Left cardiac atrium (tissue), 4 donors: Measurements from ENCODE around the gene PELO. TPM values are rescaled to one million over a fixed set of nuclear protein-coding genes. Genes with fewer than 3 reads are reported as not detected.
A peak's percentile ranks its signal among the peaks of the same experiment; 100 is the strongest.
"Not testable (repeated sequence)": the region's sequence is repeated elsewhere in the genome, so short reads cannot be mapped to it uniquely, and the experiment has no call there.

Experiments used
- ATAC-seq, 2 donors: fragments of 200-7000 bp; cut with Tn5 transposase; one replicate each; pipeline ENCODE4 v1.9.1; 2020; ENCODE audit warnings: mild to moderate bottlenecking in 2 of 2, moderate library complexity in 2 of 2
- DNase-seq: peaks from one replicate; pipeline ENCODE4 v3.0.0-alpha.2; 2020
- intact Hi-C, 2 donors: fragments of 100-400 bp; cut with DNase I; formaldehyde crosslinking; loops; one replicate each; pipeline versions ENCODE4 v1.14.1 to v1.15.1; 2022 to 2023
- long read RNA-seq: library from polyadenylated mRNA; unstranded; transcript quantifications from one replicate; pipeline ENCODE4 v2.0.0, GENCODE V29; 2021
- total RNA-seq, 2 donors: library from RNA; stranded (reverse); fragmentation: NEBNext Ultra II Directional; extraction: Animal tissue kit (Norgen Biotek cat#: 25700); gene quantifications; one replicate each; pipeline ENCODE4 v1.2.1, GENCODE V29; 2021
- donor health status: DM: no; HTN: yes; CAD: no.
- donor health status: DM: no; HTN: yes; CAD: no; lungs with severe emphysema.
- donor health status: DM: yes; HTN: yes; CAD: no.
- donor health status: Dilated cardiomyopathy.

PELO gene
- total RNA-seq, result 10 to 100 TPM; 16.1 to 23.6 TPM
- long read RNA-seq, full-length matches to known transcripts, result 3 of 36 reads
- long read RNA-seq, partial matches to known transcripts, result 31 of 36 reads
- long read RNA-seq, other reads (novel, unspliced or antisense), result 2 of 36 reads

DNA sequence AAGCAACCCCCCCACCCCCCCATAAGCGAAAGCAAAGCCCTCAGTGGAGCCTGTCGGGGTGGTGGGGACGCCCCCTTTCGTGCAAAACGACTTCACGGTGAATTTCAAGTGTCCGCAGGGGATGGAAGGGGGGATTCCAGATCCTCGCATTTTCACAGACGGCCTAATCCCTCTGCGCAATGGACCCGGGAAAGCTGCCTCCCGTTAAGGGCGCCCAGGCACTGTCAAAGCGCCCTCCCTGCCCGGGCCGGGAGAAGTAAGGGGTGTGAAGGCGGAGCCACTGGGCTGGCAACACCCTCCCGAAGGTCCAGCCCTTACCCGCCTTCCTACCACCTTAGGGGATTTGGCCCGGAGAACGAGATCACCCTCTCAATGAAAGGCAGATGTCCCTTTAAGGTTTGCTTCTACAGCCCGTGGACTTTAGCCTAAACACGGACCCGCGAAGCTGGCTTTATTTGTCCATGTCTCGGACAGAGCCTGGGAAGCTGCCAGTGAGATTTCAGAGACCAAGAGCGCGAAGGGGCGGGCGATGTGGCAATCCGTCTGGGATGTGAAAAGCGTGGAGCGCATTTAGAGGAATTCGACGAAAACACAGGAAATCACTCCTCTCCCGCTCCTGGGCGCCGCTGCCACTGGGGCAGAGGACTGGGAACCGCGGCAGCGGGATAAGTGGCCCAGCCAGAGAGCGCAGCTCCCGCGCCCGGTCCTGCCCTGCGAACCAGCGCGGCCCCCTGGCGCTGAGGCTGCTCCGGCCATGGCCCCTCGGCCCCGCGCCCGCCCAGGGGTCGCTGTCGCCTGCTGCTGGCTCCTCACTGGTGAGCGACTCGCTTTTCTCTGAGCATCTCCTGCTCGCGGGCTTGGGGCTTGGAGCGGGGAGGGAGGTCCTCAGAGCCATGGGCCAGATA, at the start of gene PELO, which contains the start of gene ITGA1:
Gene PELO, plus strand, starts transcription at position 317 of the 905 bp plus-strand sequence. CDS start 12,479 bp downstream, outside the sequence.
Gene ITGA1, plus strand, starts transcription at position 317 of the 905 bp plus-strand sequence. Its CDS starts 438 bp downstream, at position 755.
- intact Hi-C loops, result loop anchor here (5.0 kb wide), 2 partner anchors 96 to 129 kb away; no protein-coding TSS in a partner anchor
- DNase-seq (peak; percentile 86), ATAC-seq (peak; percentile 89 to 97)

GRCh38 chr5:52738095-52738506, 49.6 kb upstream of the PELO start:
- DNase-seq (no peak), ATAC-seq (no peak)
- intact Hi-C loops, result no loop called here

- intact Hi-C loops, result no loop called here
- ATAC-seq (no peak), DNase-seq (no peak)
Measured at GRCh38 chr5:52740007-52740406, 47.7 kb upstream of the PELO start.

DNA sequence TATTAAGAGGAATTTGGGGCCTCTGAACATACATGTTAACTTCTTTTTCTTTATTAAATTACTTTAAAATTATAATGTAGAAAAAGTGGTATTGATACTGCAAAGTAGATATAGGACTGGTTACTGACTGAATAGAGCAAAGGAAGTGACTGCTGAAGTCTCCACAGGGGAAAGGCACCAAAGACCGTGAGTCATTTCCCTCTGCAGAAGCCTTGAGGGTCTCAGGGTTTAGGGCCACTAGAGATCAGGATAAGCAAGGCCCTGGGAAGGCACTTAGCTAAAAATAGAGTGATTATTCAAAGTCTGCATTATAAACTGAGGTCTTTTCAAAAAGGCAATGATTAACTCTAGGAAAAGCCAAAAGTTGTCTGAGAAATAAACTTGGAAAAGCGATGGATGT, 44.7 kb upstream of the PELO start:
- peak in 1 of 2 donors; percentile 56 for ATAC-seq
- DNase-seq, result no peak

DNA sequence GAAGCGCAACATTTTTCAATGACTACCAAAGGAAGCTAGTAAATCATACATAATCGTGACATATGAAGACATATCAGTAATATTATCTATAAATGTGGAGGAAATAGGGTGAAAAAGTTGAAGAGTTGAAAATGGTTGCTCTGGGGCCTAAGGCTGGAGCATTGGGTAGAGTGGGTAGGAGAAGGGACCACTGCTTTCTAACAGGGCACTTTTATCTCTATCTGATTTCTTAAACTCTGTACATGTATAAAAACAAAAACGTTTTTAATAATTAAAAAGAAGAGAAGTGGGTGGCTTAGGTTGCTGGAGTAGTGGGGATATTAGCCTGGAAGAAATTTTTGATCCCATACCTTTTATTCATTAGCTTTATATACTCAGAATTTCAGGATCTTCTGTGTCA, 44.2 kb upstream of the PELO start:
- intact Hi-C loops, result no loop called here
- DNase-seq (no peak), ATAC-seq (no peak)

More for the DNA sequence above, 44.7 kb upstream of the PELO start:
- intact Hi-C loops, result no loop called here

DNA sequence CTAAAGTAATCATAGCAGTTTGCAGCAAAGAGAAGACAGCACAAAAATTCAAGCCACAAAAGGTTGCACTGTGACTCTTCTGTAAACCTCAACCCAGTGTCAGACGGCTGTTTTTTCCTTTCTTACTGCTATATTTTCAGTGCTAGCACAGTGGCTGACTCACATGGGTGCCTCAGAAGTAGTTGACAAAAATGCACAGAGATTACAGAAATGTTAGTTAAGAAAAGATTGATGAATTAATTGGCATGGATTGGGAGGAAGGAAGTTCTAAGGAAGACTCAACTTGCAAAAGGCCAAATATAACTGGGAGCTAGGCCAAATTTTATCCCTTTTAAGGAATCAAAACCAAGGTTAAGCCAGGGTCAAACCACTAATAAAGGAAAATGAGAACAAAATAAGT, 43.7 kb upstream of the PELO start:
- ATAC-seq, result peak; percentile 46 to 61
- intact Hi-C loops, result no loop called here

DNA sequence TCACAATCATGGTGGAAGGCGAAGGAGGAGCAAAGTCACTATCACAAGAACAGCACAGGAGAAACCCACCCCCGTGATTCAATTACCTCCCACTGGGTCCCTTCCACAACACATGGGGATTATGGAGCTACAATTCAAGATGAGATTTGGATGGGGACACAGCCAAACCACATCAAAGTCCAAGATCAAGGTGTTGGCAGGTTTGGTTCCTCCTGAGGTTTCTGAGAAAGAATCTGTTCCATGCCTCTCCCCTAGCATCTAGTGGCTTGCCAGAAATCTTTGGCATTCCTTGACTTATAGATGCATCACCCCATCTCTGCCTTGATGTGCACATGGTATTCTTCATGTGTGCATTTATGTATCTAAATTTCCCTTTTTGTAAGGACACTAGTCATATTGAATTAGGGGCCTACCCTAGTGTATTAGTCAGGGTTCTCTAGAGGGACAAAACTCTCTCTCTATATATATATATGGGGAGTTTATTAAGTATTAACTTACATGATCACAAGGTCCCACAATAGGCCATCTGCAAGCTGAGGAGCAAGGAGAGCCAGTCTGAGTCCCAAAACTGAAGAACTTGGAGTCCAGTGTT, 42.8 kb upstream of the PELO start:
- intact Hi-C loops, ATAC-seq, DNase-seq: not testable (repeated sequence)

More for the DNA sequence above, 43.7 kb upstream of the PELO start:
- DNase-seq, result no peak

DNA sequence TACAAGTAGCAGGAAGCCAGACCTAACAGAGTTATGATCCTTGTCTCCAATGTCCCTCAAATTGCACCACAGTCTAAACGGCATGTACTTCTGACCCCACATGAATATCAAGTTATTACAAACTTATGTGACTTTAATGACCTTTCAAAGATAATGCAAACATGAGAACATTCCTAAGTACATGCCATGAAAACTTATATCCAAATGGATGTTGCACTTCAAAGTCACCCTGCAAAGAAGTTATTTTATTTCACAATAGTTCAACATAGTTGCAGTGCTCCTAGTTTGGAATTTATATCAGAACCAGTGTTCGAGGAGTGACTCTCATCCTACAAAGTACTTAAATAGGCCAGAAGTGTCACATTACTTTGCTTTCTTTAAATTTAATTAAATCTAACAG, 41.2 kb upstream of the PELO start:
- intact Hi-C loops, result no loop called here
- no peak for ATAC-seq

DNA sequence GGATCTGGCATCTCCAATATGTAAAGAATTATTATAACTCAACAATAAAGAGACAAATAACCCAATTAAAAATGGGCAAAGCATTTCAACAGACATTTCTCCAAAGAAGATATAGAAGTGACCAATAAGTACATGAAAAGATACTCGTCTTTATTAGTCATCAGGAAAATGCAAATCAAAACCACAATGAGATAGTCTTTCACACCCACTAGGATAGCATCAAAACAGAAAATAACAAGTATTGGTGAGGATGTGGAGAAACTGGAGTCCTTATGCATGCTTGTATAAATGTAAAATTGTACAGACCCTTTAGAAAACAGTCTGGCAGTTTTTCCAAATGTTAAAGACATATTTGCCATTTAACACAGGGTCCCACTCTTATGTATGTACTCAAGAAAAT, 39.1 kb upstream of the PELO start:
- no peak for ATAC-seq
- DNase-seq, result no peak
- intact Hi-C loops, result no loop called here

More for the DNA sequence above, 41.2 kb upstream of the PELO start:
- no peak for DNase-seq

- no peak for DNase-seq
- ATAC-seq, result no peak
- intact Hi-C loops, result no loop called here
Measured at GRCh38 chr5:52749666-52750065, 38.0 kb upstream of the PELO start.

DNA sequence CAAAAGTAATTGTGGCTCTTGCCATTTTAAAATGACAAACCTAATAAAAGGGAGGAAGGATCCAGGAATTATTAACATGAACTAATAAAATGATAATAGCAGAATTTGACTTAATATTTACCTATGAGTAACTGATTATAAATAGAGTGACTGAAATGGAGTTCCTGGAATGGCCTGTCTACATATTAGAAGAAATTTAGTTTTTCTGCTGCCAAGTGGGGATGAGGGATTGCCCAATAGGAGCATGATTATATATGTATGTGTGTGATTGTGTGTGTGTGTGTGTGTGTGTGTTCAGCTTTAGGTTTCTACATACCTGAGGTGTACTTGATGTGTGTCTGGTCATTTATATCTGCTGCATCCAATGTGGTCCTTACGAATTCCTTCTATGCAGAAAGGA, 36.6 kb upstream of the PELO start:
- DNase-seq, result no peak

GRCh38 chr5:52754051-52754450, 33.7 kb upstream of the PELO start:
- intact Hi-C loops, result no loop called here
- ATAC-seq (no peak), DNase-seq (no peak)

More for the DNA sequence above, 36.6 kb upstream of the PELO start:
- ATAC-seq, result no peak
- intact Hi-C loops, result no loop called here

GRCh38 chr5:52757527-52757926, 30.2 kb upstream of the PELO start:
- ATAC-seq, result no peak

GRCh38 chr5:52758014-52758413, 29.7 kb upstream of the PELO start:
- DNase-seq, result no peak
- no peak for ATAC-seq
- intact Hi-C loops, result no loop called here

More at GRCh38 chr5:52757527-52757926, 30.2 kb upstream of the PELO start:
- DNase-seq, result no peak
- intact Hi-C loops, result no loop called here

- no peak for DNase-seq
- ATAC-seq, result no peak
- intact Hi-C loops, result no loop called here
Measured at GRCh38 chr5:52759331-52759730, 28.4 kb upstream of the PELO start.

DNA sequence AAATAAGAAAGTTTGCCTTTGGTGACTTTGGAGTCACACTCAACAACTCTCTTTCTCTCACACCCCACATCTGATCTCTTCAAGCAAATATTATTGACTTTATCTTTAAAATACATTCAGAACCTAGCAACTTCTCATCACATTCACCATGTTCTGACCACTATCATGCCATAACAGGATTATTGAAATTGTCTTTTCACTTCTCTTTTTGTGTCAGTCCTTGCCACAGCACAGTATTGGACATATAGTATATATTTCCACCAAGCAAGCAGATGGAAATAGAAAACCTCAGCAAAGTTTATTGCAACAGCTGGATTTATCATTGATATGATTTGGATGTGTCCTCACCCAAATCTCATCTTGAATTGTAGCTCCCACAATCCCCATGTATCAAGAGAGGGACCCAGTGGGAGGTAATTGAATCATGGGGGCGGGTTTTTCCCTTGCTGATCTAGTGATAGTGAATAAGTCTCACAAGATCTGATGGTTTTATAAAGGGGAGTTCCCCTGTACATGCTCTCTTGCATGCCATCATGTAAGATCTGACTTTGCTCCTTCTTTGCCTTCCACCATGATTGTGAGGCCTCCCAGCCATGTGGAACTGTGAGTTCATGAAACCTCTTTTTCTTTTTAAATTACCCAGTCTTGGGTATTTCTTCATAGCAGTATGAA, 26.9 kb upstream of the PELO start:
- ATAC-seq (no peak), DNase-seq (no peak)
- intact Hi-C loops, result no loop called here

DNA sequence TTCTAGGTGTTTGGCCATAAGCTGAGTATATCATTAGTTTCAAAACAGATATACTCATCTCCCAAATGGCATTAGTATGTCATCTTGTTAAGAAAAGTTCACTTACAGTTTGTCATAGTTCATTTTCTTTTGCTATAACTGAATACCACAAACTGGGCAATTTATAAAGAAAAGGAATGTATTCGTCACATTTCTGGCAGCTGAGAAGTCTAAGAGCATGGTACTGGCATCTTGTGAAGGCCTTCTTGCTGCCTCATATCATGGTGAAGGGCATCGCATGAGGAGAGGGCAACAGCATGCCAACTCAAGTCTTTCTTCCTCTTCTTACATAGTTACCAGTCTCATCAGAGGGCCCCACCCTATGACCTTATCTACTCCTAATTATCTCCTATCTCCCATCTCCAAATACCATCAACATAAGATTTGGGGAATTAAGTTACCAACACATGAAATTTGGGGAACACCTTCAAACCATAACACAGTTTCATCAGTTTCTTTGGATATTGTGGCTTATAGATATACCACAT, 20.4 kb upstream of the PELO start:
- ATAC-seq (no peak), DNase-seq (no peak)
- intact Hi-C loops, result no loop called here

DNA sequence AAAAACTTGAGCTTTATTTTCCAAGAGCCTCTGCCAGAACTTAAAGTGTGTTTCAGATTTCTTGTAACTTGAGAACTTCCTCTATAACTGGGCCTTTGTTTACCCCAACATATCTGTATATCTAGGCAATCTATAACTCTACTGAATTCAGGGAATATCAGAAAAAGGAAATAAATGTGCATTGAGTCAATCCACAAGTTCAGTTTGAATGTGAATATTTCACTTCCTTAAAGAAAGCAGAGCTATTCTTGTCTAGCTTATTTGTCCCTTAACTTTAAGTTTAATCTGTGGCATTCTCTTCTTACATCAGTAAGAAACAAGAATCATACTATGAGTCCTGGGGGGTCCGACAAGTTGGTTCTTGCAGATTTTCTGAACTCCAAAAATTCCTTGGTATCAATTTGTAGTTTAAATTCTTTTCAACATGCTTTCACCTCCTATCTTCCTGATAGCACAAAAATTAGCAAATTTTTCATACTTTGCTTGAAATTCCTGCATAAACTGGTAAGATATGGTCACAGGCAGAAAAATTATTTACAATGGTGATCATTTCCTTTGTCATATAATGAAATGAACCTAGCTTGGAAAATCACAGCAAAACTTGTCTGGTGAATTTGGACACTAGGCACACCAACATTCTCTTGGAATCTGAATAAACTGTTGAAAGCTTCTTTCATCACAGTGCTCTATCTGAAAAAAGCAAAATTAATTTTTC, 19.8 kb upstream of the PELO start:
- intact Hi-C loops, result no loop called here
- DNase-seq, result no peak
- no peak for ATAC-seq

DNA sequence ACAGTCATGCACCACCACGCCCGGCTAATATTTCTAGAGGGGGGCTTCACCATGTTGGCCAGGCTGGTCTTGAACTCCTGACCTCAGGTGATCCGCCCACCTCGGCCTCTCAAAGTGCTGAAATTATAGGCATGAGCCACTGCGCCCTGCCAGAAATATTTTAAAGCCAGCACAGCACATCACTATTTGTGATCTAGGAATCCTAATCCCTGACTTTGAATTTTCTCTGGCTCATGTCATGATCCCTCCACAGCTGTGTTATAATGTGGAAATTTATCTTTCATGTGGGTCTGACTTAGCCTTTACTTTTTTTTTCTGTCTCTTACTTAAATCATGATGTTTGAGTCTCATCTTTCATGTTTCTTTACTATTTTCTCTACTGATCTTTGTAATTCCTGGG, 18.7 kb upstream of the PELO start:
- DNase-seq (no peak), ATAC-seq (no peak)
- intact Hi-C loops, result no loop called here
